Right forelimb (tissue), 1 donor: ENCODE results near the gene FHIT.
"Not testable (repeated sequence)": the region's sequence is repeated elsewhere in the genome, so short reads cannot be mapped to it uniquely, and the experiment has no call there.

Experiments
- DNase-seq: peaks from one replicate; pipeline ENCODE4 v3.0.0-alpha.2; 2018

Gene FHIT

GRCh38 chr3:61110576-61110975 lies 140.7 kb downstream of the FHIT start:
- DNase-seq, result no peak

DNA sequence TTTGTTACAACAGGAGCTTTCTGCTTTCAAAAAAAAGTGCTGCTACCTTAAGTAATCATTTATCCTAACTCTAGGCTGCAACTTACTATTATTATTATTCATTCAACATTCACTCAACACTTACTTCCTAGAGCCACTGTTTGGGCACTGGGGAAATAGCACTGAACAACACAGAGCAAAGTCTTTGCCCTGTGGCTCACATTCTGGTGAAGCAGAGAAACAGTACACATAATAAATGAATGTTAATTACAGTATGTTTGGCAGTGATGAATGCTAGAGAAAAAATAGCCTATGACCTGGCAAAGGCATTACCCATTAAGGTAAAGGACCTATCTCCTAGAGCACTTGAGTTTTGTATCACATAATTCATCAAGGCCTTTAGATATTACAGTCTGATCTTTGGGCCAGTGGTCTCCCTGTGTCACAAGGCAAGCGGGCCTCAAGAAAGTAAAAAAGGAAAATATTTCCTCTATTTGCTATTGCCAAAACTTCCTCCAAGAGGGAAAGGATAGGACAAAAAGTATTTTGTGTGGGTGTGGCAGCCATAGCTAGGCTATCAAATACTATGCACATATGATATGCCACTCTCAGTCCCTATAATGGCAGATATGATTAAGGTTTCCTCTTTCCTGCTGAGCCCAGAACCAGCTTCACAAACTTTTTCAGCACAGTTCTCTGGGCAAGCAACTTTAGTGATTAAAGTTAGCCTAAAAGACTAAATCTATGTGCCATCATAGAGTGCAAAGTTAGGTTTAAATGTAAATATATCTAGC lies 142.8 kb downstream of the FHIT start:
- DNase-seq, result no peak

- no peak for DNase-seq
Measured at GRCh38 chr3:61094608-61095007, 156.6 kb downstream of the FHIT start.

- DNase-seq, result no peak
Measured at GRCh38 chr3:61093364-61093763, 157.9 kb downstream of the FHIT start.

DNA sequence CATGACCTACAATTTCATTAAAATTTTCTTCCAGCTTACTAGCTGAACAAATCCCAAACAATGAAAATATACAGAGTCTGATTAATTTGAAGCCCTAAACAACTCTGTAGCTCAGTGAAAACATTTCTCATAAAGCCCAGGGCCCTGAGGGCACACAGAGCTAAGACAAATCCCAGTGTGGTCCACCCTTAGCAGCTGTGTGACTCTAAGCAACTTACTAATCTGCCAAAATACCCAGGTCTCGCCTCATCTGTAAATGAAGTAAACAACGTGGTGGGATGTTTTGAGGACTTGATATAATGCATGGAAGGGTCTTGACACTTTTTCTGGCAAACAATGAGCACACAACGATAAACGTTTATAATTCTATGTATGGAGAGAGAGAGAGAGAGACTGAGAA lies 158.4 kb downstream of the FHIT start:
- DNase-seq, result no peak

DNA sequence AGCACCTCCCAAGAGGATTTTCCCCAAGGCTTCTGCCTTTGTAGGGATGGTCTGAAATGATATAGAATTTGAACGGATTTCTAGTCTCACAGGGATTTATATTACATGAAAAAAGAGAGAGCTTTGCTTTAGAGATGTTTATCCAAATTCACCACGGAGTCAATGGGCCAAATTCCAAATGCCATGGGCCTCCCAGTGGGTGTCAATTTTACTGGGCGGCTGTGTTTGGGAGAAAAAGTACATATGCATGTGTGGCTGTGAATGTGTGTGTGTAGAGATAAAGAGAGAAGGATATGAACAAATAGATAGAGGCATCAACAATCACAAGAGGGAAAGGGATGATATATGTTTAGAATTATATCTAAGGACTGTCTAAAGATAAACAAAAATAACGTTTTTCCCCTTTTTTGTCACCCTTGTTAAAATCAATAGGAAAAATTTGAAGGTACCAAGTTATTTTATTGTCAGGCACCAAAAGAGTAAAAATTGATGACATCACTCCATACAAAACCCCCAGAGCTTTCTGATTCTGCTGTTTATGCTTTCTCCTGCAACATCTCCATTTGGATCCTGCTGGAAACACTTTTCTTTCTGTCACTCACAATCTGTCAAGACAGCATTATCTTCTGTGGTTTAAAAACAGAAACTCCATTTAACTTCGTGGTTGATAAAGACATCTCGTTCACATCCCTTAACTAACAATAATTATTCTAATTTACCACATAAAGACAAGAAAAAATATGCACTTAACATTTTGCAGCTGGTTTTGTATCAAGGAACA lies 160.7 kb downstream of the FHIT start:
- no peak for DNase-seq

DNA sequence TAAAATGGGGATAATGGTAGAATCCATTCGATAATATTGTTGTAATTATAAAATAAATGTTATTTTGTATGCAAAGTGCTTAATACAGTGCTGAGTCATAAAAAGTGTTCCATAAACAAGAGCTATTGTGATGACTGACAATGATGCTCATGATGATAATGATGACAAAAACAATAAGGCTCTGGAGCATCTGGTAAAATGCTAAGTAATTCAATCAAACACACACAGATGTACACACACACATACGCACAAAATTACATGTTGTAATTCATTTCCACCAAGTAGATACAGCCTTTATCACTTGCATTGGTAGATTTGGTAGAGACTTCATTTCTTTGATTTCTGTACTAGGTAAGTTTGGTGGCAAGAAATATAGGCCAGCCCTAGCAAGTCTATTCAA lies 163.8 kb downstream of the FHIT start:
- no peak for DNase-seq

DNA sequence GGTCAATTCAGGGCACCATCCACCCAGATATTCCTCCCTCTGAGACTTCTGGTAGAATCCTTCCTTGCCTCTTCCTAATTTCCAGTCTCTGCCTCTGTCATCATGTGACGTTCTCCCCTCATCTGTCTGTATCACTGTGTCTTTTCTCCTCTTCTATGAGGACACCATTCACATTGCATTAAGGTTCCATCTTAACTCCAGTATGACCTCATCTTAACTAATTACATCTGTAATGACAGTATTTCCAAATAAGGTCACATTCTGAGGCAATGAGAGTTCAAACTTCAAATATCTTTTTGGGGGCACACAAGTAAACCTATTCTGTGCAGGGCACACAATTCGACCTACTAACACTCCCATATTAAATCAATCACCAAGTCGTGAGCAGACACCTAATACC lies 169.7 kb downstream of the FHIT start:
- no peak for DNase-seq

- DNase-seq, result no peak
Measured at GRCh38 chr3:61080737-61081445, 170.4 kb downstream of the FHIT start.

DNA sequence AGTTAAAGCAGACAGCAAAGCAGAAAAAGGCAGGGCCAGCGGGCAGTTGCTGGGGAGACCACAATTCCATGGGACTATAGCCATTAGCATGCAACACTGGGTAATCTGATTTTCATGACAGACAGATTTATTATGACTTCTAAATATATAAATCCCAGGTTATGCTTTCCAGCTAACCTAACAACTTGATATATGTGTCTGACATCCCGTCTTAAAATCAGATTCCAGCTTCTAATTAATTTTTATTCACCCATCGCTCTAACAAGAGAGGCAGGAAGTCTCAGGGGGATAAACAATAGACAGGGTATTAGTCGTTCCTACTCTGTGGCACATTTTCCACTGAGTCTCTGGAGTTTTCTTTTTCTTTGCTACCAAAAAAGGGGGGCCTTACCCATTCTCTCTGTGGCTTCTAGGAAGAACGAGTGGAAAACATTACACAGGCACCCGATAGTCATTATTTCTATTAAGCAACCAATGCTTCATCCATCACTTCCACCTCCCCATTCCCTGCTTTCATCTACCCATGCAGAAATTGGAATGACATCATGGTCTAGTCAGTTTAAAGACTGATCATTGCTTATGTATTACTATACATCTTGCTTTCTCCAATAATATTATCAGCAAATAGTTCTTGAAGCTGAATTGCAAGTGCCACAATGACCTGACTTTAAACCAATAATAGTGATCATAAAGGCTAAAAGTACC lies 173.1 kb downstream of the FHIT start:
- DNase-seq, result no peak

DNA sequence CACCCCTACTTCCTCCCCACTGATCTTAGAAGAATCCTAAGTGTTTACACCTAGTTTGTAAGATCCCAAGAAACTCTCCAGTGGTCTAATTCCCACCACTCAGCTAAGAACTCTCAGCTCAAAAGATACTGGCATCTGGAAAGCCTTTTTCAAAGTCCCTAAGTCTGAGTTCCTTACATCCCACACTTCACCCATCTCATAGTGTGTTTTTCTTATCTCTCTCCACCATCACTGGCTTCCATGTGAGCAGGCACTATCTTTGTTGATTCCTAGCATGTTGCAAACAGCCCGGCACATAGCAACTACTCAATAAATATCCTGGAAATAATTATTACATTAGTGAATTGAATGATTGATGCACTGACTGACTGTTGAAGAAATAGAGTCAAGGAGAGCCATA lies 173.7 kb downstream of the FHIT start:
- no peak for DNase-seq

DNA sequence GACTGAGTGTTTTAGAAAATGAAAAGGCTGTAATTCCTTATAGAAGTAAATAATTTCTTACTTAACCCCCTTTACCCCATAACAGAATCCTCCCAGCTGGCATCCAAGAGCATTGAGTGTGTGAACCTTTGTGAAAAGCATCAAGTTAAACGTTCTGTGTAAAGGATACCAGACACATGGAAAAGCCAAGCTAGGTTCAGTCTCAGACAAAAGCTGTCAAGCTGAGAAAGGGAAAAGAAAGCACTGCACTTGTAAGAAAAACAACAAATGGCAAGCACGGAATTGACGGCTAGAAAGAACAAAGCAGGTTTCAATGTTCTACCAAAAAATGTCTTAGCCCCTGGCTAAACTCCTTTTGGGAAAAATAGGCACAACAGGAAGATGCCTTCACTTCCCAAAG lies 176.5 kb downstream of the FHIT start:
- DNase-seq, result no peak

- DNase-seq, result no peak
Measured at GRCh38 chr3:61073566-61074165, 177.6 kb downstream of the FHIT start.

GRCh38 chr3:61068084-61068483 lies 183.2 kb downstream of the FHIT start:
- DNase-seq, result no peak

GRCh38 chr3:61066800-61067199 lies 184.5 kb downstream of the FHIT start:
- no peak for DNase-seq

GRCh38 chr3:61066222-61066621 lies 185.0 kb downstream of the FHIT start:
- DNase-seq, result not testable (repeated sequence)

- DNase-seq, result no peak
Measured at GRCh38 chr3:61065451-61066011, 185.7 kb downstream of the FHIT start.

DNA sequence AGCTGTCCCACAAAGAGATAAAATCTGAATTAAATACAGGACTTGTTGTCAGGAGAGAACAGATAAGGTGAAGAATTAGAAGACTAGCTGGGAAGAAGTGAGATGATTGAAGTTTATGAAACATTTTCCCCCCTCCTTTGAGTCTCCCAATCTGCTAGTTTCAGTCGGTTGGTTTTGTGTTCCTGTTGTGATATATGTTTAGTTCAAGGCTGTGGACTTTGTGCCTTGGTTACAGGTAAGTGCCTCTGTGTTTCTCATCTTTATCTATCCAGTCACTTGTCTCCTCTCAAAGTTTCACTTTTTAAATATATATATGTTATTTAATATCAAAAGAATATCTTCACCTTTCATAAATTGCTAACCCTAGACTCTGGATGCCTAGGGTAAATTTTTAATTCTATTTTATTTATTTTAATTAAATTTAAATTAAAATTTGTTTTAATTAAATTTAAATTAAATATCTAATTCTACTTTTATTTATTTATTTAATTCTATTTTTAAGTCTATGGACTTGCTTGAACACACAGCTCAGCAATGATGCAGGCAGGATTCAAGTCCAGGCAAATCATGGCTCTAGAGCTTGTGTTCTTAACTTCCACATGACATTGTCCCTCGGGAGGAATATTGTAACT lies 190.0 kb downstream of the FHIT start:
- no peak for DNase-seq

- DNase-seq, result no peak
Measured at GRCh38 chr3:61060411-61060861, 190.8 kb downstream of the FHIT start.

GRCh38 chr3:61058836-61059235 lies 192.4 kb downstream of the FHIT start:
- DNase-seq, result no peak

GRCh38 chr3:61057464-61057863 lies 193.8 kb downstream of the FHIT start:
- no peak for DNase-seq

DNA sequence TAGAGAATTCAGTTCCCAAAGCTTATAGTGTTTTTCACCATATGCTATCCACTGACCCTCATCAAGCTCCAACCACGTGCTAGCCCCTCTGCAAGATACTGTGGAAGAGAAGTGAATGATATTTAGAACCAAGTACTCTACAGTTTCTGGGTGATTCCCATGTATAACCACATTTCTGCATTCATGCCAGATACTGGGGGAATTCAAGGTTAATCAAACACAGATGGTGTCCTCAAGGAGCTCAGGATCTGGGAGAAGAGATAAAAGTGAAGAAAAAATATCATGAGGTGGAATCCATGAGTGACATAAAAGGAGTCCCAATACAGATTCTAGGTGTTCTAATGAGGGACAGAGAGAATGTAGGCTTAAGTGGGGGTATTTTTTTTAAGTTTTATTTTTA lies 195.8 kb downstream of the FHIT start:
- DNase-seq, result no peak
